HCT116 (cell line): Measurements from ENCODE around the gene SNX2. TPM values are rescaled to one million over a fixed set of nuclear protein-coding genes. Genes with fewer than 3 reads are reported as not detected.

Source experiments
- ATAC-seq: fragments of 200-7000 bp; cut with Tn5 transposase; 2 replicates; pipeline ENCODE4 v1.9.1; 2020; ENCODE audit warnings: mild to moderate bottlenecking, moderate library complexity
- BruUV-seq: library from RNA; stranded (reverse); fragments of 400-500 nt; replicated peaks from 2 replicates; lab custom pipeline; 2021; lab: Mats Ljungman, UMichigan
- CTCF ChIA-PET: fragments of 300-600 bp; sonication (Branson Sonifier 250); formaldehyde crosslinking; loops from one replicate; lab custom pipeline; 2021; ENCODE audit warnings: antibody characterized with exemption; lab: Charles Lee
- POLR2A ChIA-PET: fragments of 300-600, 350-600 bp; sonication (Branson Sonifier 250); formaldehyde crosslinking; loops from one replicate; lab custom pipeline; 2021; ENCODE audit warnings: antibody characterized with exemption; lab: Charles Lee
- RAD21 ChIA-PET, 2 experiments: fragments of 300-600 bp; sonication (Branson Sonifier 250); formaldehyde crosslinking; loops; one replicate each; lab custom pipeline; 2023; ENCODE audit warnings: low total read pairs in 2 of 2; ENCODE audit not compliant: uncharacterized antibody in 2 of 2, unreplicated experiment in 2 of 2, low non-redundant PET in 1 of 2; lab: Charles Lee
- DNase-seq: peaks from one replicate; pipeline ENCODE4 v3.0.0-alpha.2; 2010; ENCODE audit warnings: low read depth, low spot score
- H2AFZ ChIP-seq: fragments of 200-600 bp; shearing (Covaris generic), sonication (generic); 2 replicates; pipeline ENCODE4 v1.6.1; 2017; ENCODE audit warnings: low read depth, mixed run types, mixed read lengths, antibody characterized with exemption, low read length; ENCODE audit not compliant: poor library complexity, severe bottlenecking
- H3K27ac ChIP-seq: 2 replicates; pipeline ENCODE4 v1.5.1; 2012; ENCODE audit warnings: low read depth, low read length
- H3K27me3 ChIP-seq: fragments of 200-600 bp; sonication (generic); 2 replicates; pipeline ENCODE4 v1.6.1; 2016; ENCODE audit warnings: mixed run types, low read length, mixed read lengths; ENCODE audit not compliant: insufficient read depth
- H3K36me3 ChIP-seq, 2 experiments: fragments of 200-500 bp in 1 of 2; fragments of 200-600 bp in 1 of 2; sonication (Bioruptor generic) in 1 of 2; sonication (generic) in 1 of 2; 2 replicates each; pipeline versions ENCODE4 v1.5.1 to v1.6.1; 2014 to 2016; ENCODE audit warnings: low read length in 2 of 2, inconsistent platforms in 1 of 2, mixed read lengths in 1 of 2, mixed run types in 1 of 2; ENCODE audit not compliant: insufficient read depth in 2 of 2, control insufficient read depth in 1 of 2
- H3K4me1 ChIP-seq, 2 experiments: fragments of 200-600 bp in 1 of 2; sonication (generic) in 1 of 2; 2 replicates each; pipeline versions ENCODE4 v1.5.1 to v1.6.1; 2012 to 2017; ENCODE audit warnings: low read length in 2 of 2, inconsistent platforms in 1 of 2, mild to moderate bottlenecking in 1 of 2, mixed read lengths in 1 of 2, mixed run types in 1 of 2, moderate library complexity in 1 of 2; ENCODE audit not compliant: insufficient read depth in 2 of 2, control insufficient read depth in 1 of 2
- H3K4me2 ChIP-seq: fragments of 200-600 bp; sonication (generic); 2 replicates; pipeline ENCODE4 v1.6.1; 2017; ENCODE audit warnings: mixed run types, low read length, mixed read lengths
- H3K4me3 ChIP-seq, 2 experiments: fragments of 200-600 bp in 1 of 2; sonication (generic) in 1 of 2; replicated peaks in 1 of 2; 2 replicates each; pipeline ENCODE4 v1.5.1; 2011 to 2016; ENCODE audit warnings: low read length in 2 of 2, control low read depth in 1 of 2, low read depth in 1 of 2, mild to moderate bottlenecking in 1 of 2, mixed read lengths in 1 of 2, mixed run types in 1 of 2
- H3K79me2 ChIP-seq: fragments of 200-600 bp; sonication (generic); 2 replicates; pipeline ENCODE4 v1.6.1; 2017; ENCODE audit warnings: mild to moderate bottlenecking, mixed run types, low read length, moderate library complexity, mixed read lengths; ENCODE audit not compliant: insufficient read depth
- H3K9ac ChIP-seq: fragments of 200-600 bp; sonication (generic); 2 replicates; pipeline ENCODE4 v1.6.1; 2016; ENCODE audit warnings: low read length, mixed read lengths
- H3K9me2 ChIP-seq: fragments of 200-600 bp; sonication (generic), shearing (Covaris generic); 2 replicates; pipeline ENCODE4 v1.6.1; 2017; ENCODE audit warnings: mixed run types, mild to moderate bottlenecking, moderate library complexity; ENCODE audit not compliant: insufficient read depth
- H3K9me3 ChIP-seq, 2 experiments: fragments of 200-500 bp in 1 of 2; fragments of 200-600 bp in 1 of 2; sonication (Bioruptor generic) in 1 of 2; sonication (generic) in 1 of 2; 2 replicates each; pipeline ENCODE4 v1.6.1; 2014 to 2017; ENCODE audit warnings: low read length in 2 of 2, mixed read lengths in 2 of 2, inconsistent platforms in 1 of 2, low read depth in 1 of 2, mild to moderate bottlenecking in 1 of 2, mixed run types in 1 of 2, moderate library complexity in 1 of 2; ENCODE audit not compliant: control insufficient read depth in 1 of 2, insufficient read depth in 1 of 2
- H4K20me1 ChIP-seq: fragments of 200-600 bp; sonication (generic), shearing (Covaris generic); 2 replicates; pipeline ENCODE4 v1.6.1; 2017; ENCODE audit warnings: mixed run types, mild to moderate bottlenecking, moderate library complexity; ENCODE audit not compliant: insufficient read depth
- CEBPB ChIP-seq: IDR thresholded peaks from 2 replicates; pipeline ENCODE4 v1.6.1; 2012; ENCODE audit warnings: low read depth
- EGR1 ChIP-seq: IDR thresholded peaks from 2 replicates; pipeline ENCODE4 v1.6.1; 2012; ENCODE audit warnings: low read depth
- ELF1 ChIP-seq: IDR thresholded peaks from 2 replicates; pipeline ENCODE4 v1.6.1; 2012; ENCODE audit warnings: low read depth, borderline replicate concordance
- EZH2 ChIP-seq: fragments of 200-600 bp; sonication (generic); IDR thresholded peaks from 2 replicates; pipeline ENCODE4 v1.6.1; 2017; ENCODE audit warnings: antibody characterized with exemption, mixed run types
- EZH2phosphoT487 ChIP-seq: fragments of 200-600 bp; IDR thresholded peaks from 2 replicates; pipeline ENCODE4 v1.6.1; 2018; ENCODE audit warnings: antibody characterized with exemption, borderline replicate concordance
- FOSL1 ChIP-seq: IDR thresholded peaks from 2 replicates; pipeline ENCODE4 v1.6.1; 2012; ENCODE audit warnings: low read depth
- JUND ChIP-seq: IDR thresholded peaks from 2 replicates; pipeline ENCODE4 v1.6.1; 2012
- POLR2AphosphoS5 ChIP-seq: IDR thresholded peaks from 2 replicates; pipeline ENCODE4 v1.6.1; 2011; ENCODE audit warnings: mild to moderate bottlenecking, low read depth, low read length, moderate library complexity
- RAD21 ChIP-seq: IDR thresholded peaks from 2 replicates; pipeline ENCODE4 v1.6.1; 2012; ENCODE audit warnings: low read depth, mild to moderate bottlenecking
- SIN3A ChIP-seq: IDR thresholded peaks from 2 replicates; pipeline ENCODE4 v1.6.1; 2012; ENCODE audit warnings: low read depth
- SP1 ChIP-seq: IDR thresholded peaks from 2 replicates; pipeline ENCODE4 v1.6.1; 2012; ENCODE audit warnings: low read depth
- SRF ChIP-seq: IDR thresholded peaks from 2 replicates; pipeline ENCODE4 v1.6.1; 2012; ENCODE audit warnings: low read depth
- TCF7L2 ChIP-seq: IDR thresholded peaks from 2 replicates; pipeline ENCODE4 v1.7.0; 2011; ENCODE audit warnings: borderline replicate concordance, inconsistent platforms; ENCODE audit not compliant: insufficient read depth, insufficient read length; ENCODE audit errors: extremely low read depth
- YY1 ChIP-seq: IDR thresholded peaks from 2 replicates; pipeline ENCODE4 v1.6.1; 2011; ENCODE audit warnings: low read length, low read depth, moderate library complexity, mild to moderate bottlenecking; ENCODE audit not compliant: insufficient replicate concordance; ENCODE audit errors: extremely low read depth
- ZFX ChIP-seq: fragments of 450-650 bp; IDR thresholded peaks from 2 replicates; pipeline ENCODE4 v1.6.1; 2017
- ZNF274 ChIP-seq: fragments of 200-500 bp; sonication (Bioruptor generic); IDR thresholded peaks from 2 replicates; pipeline ENCODE4 v1.6.1; 2014; ENCODE audit warnings: mild to moderate bottlenecking, low read depth, low read length, inconsistent platforms
- intact Hi-C: fragments of 100-400 bp; cut with micrococcal nuclease; formaldehyde crosslinking; loops from 2 replicates; pipeline ENCODE4 v1.10.0; 2022
- total RNA-seq: library from RNA; stranded (reverse); gene quantifications from one replicate; pipeline ENCODE4 v1.2.1, GENCODE V29; 2021; ENCODE audit not compliant: unreplicated experiment
- TF ChIP-seq, protein P1 (sequence below): IDR thresholded peaks from 2 replicates; pipeline ENCODE4 v1.6.1; 2012
- TF ChIP-seq, protein P2 (sequence below): IDR thresholded peaks from 2 replicates; pipeline ENCODE4 v1.6.1; 2011; ENCODE audit warnings: mild to moderate bottlenecking, low read length, moderate library complexity; ENCODE audit not compliant: insufficient replicate concordance; ENCODE audit errors: extremely low read depth
- TF ChIP-seq, protein P3 (sequence below): IDR thresholded peaks from 2 replicates; pipeline ENCODE4 v1.6.1; 2012
- TF ChIP-seq, protein P4 (sequence below), 3 experiments: fragments of 200-600 bp in 1 of 3; sonication (generic) in 1 of 3; IDR thresholded peaks in 2 of 3; conservative IDR thresholded peaks in 1 of 3; 2 replicates each; pipeline ENCODE4 v1.5.1; 2012 to 2017; ENCODE audit warnings: low read depth in 2 of 3, low read length in 2 of 3, antibody characterized with exemption in 1 of 3, borderline replicate concordance in 1 of 3, control low read depth in 1 of 3, mild to moderate bottlenecking in 1 of 3, mixed read lengths in 1 of 3, mixed run types in 1 of 3, moderate library complexity in 1 of 3; ENCODE audit not compliant: insufficient read depth in 1 of 3

Gene SNX2
- total RNA-seq, 1 experiment from 2014 or later = 57.7 TPM

DNA sequence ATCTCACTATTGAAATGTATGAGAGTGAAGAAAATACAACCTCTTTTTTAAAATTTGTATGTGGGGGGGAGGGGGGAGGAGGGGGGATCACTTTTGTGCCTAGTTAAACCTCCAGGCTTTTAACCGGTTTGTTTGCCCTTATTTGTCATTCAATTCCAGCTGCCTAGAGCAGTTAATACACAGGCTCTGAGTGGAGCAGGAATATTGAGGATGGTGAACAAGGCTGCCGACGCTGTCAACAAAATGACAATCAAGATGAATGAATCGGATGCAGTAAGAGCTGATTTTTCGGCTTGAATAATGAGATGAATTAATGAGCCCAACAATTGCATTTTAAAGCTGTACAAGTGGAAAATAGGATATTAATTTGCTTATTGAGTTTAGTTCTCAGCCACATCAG, 41.9 kb downstream of the SNX2 start:
- H4K20me1 ChIP-seq = no peaks in the 10 kb centered on the region
- no peaks in the 10 kb centered on the region for H3K9me2 ChIP-seq
- DNase-seq (no peak), ATAC-seq (no peak)
- CTCF ChIA-PET = no interaction called here
- TF ChIP-seq EZH2phosphoT487 = no peak
- no peak for TF ChIP-seq ZNF274
- TF ChIP-seq YY1 = no peak
- no peak for TF ChIP-seq RAD21
- TF ChIP-seq FOSL1 = no peak
- TF ChIP-seq EGR1 = no peak
- TF ChIP-seq, protein P1, sequence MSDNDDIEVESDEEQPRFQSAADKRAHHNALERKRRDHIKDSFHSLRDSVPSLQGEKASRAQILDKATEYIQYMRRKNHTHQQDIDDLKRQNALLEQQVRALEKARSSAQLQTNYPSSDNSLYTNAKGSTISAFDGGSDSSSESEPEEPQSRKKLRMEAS = no peak
- no peak for TF ChIP-seq POLR2AphosphoS5
- TF ChIP-seq JUND = no peak
- TF ChIP-seq TCF7L2 = no peak
- no peak for TF ChIP-seq SP1
- TF ChIP-seq ZFX = no peak
- TF ChIP-seq ELF1 = no peak
- TF ChIP-seq, protein P2, sequence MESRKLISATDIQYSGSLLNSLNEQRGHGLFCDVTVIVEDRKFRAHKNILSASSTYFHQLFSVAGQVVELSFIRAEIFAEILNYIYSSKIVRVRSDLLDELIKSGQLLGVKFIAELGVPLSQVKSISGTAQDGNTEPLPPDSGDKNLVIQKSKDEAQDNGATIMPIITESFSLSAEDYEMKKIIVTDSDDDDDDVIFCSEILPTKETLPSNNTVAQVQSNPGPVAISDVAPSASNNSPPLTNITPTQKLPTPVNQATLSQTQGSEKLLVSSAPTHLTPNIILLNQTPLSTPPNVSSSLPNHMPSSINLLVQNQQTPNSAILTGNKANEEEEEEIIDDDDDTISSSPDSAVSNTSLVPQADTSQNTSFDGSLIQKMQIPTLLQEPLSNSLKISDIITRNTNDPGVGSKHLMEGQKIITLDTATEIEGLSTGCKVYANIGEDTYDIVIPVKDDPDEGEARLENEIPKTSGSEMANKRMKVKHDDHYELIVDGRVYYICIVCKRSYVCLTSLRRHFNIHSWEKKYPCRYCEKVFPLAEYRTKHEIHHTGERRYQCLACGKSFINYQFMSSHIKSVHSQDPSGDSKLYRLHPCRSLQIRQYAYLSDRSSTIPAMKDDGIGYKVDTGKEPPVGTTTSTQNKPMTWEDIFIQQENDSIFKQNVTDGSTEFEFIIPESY = no peak
- TF ChIP-seq, protein P3, sequence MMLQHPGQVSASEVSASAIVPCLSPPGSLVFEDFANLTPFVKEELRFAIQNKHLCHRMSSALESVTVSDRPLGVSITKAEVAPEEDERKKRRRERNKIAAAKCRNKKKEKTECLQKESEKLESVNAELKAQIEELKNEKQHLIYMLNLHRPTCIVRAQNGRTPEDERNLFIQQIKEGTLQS = no peak
- no peak for TF ChIP-seq SRF
- TF ChIP-seq, protein P4, sequence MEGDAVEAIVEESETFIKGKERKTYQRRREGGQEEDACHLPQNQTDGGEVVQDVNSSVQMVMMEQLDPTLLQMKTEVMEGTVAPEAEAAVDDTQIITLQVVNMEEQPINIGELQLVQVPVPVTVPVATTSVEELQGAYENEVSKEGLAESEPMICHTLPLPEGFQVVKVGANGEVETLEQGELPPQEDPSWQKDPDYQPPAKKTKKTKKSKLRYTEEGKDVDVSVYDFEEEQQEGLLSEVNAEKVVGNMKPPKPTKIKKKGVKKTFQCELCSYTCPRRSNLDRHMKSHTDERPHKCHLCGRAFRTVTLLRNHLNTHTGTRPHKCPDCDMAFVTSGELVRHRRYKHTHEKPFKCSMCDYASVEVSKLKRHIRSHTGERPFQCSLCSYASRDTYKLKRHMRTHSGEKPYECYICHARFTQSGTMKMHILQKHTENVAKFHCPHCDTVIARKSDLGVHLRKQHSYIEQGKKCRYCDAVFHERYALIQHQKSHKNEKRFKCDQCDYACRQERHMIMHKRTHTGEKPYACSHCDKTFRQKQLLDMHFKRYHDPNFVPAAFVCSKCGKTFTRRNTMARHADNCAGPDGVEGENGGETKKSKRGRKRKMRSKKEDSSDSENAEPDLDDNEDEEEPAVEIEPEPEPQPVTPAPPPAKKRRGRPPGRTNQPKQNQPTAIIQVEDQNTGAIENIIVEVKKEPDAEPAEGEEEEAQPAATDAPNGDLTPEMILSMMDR (IDR thresholded peaks at IDR 0.05 in 2 of 3, conservative IDR thresholded peaks at IDR 0.05 in 1 of 3; ENCODE audit: borderline replicate concordance in 1 of 3, insufficient read depth in 1 of 3, low read depth in 2 of 3, low read length in 2 of 3) = no peak
- TF ChIP-seq CEBPB = no peak
- no peak for TF ChIP-seq EZH2
- no peak for TF ChIP-seq SIN3A
- peaks cover 0 to 6% of the 10 kb centered on the region in 2 experiments; a peak in 1 of 4 replicates for H3K36me3 ChIP-seq
- no peak overlapping the region for H3K4me2 ChIP-seq
- no peak overlapping the region for H3K27ac ChIP-seq
- no peaks in the 10 kb centered on the region for H3K79me2 ChIP-seq
- H3K4me1 ChIP-seq = no peaks in the 10 kb centered on the region
- H3K4me3 ChIP-seq = no peak overlapping the region
- POLR2A ChIA-PET = no interaction called here
- H3K9me3 ChIP-seq = no peaks in the 10 kb centered on the region
- no peaks in the 10 kb centered on the region for H3K27me3 ChIP-seq
- no TSS peak for BruUV-seq
- RAD21 ChIA-PET = no interaction called here
- H2AFZ ChIP-seq = no peak overlapping the region
- H3K9ac ChIP-seq = no peak overlapping the region
- intact Hi-C loops = no loop called here
